HG03135 (cell line): Measurements from ENCODE around the gene ACTR2.
A peak's percentile ranks its signal among the peaks of the same experiment; 100 is the strongest.
"Not testable (repeated sequence)": the region's sequence is repeated elsewhere in the genome, so short reads cannot be mapped to it uniquely, and the experiment has no call there.

ENCODE experiments used
- ATAC-seq: cut with Tn5 transposase; IDR thresholded peaks from one replicate; pipeline ENCODE4 v1.9.1; 2021; ENCODE audit warnings: mild to moderate bottlenecking, moderate library complexity; ENCODE audit not compliant: unreplicated experiment

The ACTR2 gene

DNA sequence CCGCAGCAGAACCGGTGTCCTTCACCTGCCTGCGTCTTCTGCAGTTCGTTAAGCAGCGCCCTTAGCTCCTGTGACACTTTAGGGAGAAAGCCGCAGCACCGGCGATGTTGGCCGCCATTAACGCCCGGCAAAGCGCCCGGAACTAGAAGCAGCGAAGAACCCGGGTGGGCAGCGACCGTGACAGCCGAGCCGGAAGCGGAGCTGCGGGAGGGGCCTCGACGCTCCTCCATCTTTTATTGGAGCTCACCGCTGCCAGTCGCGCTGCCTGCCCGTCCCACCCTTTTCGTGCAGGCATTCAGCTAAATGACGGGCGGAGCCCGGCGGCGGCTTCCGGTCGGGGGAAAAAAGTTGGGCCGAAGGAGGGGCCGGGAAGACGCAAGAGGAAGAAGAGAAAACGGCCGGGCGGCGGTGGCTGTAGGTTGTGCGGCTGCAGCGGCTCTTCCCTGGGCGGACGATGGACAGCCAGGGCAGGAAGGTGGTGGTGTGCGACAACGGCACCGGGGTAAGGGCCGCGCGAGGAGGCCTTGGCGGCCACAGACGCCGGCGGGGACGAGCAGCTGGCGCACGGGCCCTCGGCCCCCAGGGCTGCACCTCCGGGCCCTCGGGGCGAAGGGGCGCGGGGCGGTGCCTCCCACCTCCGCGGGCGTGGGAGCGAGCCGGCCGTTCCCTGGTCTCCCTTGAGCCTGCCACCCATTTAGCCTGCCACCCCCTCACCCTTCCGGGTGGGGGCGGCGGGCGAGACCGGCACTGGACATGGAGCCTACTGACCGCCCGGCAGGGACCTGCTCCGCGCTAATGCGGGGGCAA lies at the start of gene ACTR2:
TSS of gene ACTR2 (plus strand) at position 376 of the 807 bp plus-strand sequence. CDS start at position 455, 79 bp downstream.
- ATAC-seq: peak; percentile 94

DNA sequence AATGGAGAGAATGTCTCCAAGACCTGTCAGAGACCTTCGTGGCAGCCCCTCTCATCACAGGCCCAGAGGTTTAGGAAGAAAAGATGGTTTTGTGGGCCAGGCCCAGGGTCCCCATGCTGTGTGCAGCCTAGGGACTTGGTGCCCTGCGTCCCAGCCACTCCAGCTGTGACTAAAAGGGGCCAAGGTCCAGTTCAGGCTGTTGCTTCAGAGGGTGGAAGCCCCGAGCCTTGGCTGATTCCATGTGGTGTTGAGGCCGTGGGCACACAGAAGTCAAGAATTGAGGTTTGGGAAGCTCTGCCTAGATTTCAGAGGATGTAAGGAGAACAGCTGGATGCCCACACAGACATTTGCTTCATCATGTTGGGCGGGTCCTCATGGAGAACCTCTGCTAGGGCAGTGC lies 45.1 kb upstream of the ACTR2 start:
- ATAC-seq: no peak

DNA sequence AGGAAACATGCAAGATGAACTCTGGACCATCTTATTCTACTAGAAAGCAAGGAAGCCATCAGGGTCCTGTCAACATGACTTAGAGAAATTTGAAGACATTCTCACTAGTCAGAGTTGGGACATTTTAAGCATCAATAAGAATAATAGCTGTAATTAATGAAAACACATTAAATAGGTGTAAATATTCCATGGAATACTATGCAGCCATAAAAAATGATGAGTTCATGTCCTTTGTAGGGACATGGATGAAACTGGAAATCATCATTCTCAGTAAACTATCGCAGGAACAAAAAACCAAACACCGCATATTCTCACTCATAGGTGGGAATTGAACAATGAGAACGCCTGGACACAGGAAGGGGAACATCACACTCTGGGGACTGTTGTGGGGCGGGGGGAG lies 44.2 kb upstream of the ACTR2 start:
- not testable (repeated sequence) for ATAC-seq

DNA sequence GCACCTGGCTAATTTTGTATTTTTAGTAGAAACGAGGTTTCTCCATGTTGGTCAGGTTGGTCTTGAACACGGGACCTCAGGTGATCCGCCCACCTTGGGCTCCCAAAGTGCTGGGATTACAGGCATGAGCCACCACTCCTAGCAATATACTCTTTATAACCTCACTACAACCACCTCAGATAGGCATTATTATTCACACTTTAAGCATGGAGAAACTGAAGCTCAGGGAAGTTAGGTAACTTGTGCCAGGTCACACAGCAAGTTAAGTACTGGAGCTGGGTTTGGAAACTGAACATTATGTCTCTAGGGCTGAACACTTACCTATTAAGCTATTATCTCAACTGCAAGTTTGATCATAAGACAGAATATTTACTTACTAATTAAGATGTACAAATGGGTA lies 42.6 kb upstream of the ACTR2 start:
- ATAC-seq: no peak

DNA sequence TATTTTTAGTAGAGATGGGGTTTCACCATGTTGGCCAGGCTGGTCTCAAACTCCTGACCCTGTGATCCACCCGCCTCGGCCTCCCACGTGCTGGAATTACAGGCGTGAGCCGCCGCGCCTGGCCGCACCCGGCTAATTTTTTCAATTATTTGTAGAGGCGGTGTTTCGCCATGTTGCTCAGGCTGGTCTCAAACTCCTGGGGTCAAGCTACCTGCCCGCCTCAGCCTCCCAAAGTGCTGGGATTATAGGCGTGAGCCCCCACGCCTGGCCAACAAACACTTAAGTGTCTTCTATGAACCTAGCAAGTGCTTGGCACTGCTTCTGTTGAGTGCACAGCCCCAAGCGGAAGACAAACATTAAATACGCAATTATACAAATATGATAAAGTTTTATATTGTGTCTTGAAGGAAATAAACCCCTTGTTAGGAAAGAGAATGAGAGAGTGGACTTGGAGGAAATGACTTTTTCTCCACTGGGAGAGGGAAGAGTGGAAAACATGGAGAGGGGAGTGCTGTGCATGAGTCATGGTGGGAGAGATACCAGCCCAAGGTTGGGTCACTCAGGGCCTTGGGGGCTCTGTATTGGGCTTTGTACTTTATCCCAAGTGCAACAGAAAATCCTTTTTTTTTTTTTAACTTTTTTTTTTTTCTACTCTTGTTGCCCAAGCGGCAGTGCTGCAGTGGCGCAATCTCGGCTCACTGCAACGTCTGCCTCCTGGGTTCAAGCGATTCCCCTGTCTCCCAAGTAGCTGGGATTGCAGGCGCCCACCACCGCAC lies 41.4 kb upstream of the ACTR2 start:
- ATAC-seq: no peak

DNA sequence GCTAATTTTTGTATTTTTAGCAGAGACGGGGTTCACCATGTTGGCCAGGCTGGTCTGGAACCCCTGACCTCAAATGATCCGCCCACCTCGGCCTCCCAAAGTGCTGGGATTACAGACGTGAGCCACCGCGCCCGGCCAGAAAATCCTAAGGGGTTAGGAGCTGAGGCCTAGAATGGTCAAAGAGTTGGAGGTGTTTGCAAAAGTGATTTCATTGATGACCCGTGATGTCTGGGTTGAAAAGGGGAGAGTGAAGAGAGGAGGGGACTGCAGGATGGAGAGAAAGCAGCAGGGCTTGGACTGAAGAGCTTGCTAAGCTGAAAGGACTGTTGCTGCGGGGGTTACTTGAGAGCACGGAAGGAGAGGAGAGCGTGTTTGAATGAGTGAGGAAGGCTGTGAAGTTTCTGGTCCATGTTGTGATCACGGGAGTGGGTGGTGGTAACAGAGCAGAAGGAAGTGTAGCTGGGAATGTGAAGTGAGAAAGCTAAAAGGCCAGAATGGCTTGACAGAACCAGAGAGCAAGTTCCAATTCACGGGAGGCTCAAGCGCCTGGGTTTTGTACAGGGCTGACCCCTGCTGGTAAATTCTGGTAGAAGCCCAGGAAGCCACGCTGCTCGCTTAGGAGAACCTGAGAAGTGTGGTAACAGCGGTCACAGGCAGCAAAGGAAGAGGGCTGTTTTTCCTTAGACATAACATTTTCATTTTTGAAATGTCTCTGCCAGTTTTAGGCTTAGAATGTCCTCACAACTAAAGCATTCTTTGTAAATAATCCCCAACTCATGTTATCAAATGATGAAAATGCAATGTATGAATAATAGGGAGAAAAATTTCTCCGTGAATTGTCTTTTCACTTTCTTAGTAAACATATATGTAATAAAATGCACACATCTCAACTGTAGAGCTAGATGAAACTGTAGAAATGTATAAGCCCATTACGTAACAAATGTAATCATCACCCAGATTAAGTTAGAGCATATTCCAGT lies 40.5 kb upstream of the ACTR2 start:
- ATAC-seq: no peak

DNA sequence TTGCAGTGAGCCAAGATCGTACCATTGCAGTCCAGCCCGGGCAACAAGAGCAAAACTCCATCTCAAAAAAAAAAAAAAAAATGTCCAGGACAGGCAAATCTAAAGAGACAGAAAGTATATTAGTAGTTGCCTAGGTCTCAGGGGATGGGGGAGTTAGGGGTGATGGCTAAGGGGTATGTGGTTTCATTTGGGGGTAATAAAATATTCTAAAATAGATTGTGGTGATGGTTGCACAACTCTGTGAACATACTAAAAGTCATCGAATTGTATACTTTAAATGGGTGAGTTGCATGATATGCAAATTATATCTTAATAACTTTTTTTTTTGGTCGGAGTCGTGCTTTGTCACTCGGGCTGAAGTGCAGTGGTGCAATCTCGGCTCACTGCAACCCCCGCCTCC lies 34.2 kb upstream of the ACTR2 start:
- ATAC-seq: no peak

DNA sequence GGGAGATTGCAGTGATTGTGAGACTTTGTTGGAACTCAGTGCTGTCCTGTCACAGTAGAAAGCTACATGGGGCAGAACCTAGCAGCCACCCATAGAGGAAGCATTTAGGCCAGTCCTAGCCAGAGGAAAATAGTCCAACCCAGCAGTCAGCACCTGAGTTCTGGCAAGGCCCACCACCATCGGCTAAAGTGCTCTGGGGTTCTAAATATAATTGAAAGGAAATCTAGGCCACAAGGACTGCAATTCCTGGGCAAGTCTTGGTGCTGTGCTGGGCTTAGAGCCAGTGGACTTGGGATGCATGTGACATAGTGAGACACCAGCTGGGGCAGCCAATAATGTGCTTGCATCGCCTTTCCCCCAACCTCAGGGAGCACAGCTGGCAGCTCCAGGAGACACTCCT lies 28.9 kb upstream of the ACTR2 start:
- ATAC-seq: no peak

DNA sequence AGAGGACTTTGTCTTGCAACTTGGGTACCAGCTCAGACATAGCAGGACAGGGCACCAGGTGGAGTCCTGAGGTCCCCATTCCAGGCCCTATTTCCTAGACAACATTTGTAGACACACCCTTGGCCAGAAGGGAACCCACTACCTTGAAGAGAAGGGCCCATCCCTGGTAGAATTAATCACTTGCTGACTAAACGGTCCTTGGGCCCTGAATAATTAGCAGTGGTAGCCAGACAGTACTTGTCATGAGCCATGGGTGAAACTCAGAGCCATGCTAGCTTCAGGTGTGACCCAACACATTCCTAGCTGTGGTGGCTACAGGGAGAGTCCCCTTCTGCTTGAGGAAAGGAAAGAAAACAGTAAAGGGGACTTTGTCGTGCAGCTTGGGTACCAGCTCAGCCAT lies 28.5 kb upstream of the ACTR2 start:
- no peak for ATAC-seq

DNA sequence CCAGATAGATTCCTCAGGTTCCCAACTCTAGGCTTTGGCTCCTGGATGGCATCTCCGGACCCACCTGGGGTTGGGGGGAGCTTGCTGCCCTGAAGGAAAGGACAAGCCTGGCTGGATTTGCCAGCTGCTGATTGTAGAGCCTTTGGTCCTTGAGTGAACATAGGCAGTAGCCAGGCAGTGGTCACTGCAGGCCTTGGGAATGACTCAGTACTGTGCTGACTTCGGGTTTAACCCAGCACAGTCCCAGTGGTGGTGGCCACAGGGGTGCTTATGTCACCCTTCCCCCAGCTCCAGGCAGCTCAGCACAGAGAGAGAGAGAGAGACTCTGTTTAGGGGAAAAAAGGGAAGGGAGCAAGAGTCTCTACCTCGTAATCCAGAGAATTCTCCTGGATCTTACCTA lies 27.7 kb upstream of the ACTR2 start:
- no peak for ATAC-seq

DNA sequence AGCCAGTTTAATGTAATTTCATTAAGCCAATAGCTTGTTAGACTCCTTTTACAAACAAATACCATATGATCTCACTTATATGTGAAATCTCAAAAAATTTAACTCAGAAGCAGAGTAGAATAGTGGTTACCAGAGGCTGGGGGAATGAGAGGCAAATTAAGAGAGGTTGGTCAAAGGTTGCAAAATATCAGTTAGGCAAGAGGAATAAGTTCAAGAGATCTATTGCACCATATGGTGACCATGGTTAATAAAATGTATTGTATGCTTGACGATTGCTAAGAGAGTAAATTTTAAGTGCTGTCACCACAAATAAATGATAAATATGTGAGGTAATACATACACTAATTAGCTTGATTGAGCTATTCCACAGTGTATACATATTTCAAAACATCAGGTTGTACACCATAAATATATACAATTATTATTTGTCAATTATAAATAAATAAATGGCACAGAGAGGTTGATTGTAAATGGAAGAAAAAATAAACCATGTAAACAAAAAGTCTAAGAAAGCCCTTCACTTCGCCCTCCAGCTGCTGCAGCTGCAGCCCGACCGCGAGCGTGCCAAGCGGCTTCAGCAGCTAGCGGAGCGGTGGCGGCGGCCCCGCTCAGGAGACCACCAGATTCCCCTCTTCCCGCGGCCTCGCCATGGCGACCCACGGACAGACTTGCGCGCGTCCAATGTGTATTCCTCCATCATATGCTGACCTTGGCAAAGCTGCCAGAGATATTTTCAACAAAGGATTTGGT lies 23.0 kb upstream of the ACTR2 start:
- no peak for ATAC-seq

DNA sequence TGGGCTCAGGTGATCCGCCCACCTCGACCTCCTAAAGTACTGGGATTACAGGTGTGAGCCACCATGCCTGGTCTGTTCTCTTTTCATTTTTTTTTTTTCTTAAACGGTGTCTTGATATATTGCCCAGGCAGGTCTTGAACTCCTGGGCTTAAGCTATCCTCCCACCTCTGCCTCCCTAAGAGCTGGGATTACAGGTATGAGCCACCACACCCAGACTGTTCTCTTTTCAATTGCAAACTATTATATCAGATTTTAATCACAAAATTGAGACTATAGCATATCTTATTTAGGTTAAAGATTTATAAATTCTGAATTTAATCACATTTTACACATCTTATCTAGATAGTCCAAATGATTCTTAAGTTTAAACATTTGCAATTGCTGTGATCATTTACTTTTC lies 15.5 kb upstream of the ACTR2 start:
- no peak for ATAC-seq

DNA sequence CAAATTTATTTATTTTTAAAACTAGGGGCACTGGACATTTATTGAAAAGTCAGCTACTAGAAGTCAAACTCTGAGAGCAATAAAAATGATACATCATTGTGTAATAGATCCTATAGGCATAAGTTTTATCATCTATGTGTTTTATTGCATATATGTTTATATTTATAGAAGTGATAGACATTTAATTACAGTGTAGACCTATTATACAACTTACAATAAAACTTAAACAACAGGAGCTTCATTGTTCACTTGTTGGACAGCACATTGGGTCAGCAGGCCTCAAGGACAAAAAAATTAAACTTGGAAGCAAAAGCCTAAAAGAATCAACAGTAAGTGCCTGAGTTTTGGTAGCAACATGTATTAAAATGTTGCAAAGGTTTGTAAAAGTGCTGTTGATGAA lies 15.0 kb upstream of the ACTR2 start:
- no peak for ATAC-seq

DNA sequence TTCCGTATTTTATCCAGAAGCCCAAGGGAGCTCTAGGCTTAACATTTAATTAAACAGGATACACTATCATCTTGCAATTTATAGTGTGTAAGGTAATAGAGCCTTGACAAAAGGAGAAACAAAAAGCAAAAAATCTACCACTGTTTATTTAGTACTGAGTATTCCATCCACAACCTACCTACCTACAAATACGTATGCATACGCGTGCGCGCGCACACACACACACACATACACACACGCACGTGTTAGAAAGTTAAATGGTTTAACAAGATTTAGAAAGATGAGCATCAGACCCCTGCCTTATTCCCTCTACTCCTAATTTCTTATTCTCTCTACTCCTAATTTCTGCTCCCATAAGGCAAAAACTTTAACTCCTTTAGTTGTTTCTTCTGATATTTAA lies 14.6 kb upstream of the ACTR2 start:
- no peak for ATAC-seq

DNA sequence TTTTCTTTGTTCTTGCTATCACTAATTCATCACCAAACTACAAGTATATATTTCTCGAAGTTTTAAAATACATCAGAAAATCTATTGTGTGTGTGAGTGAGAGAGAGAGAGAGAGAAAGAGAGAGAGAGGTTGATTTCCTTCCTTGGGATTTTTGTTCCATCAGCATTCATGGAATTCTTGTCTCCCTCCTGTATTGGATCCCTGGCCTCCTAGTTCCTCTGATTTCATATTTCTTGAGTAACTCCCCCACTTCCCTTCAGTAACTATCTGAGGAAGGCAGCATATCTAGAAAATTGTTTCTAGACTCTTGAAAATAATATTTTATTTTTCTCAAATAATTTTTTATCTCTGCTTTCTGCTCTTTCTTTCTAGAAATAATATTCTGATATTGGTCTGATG lies 13.3 kb upstream of the ACTR2 start:
- no peak for ATAC-seq

DNA sequence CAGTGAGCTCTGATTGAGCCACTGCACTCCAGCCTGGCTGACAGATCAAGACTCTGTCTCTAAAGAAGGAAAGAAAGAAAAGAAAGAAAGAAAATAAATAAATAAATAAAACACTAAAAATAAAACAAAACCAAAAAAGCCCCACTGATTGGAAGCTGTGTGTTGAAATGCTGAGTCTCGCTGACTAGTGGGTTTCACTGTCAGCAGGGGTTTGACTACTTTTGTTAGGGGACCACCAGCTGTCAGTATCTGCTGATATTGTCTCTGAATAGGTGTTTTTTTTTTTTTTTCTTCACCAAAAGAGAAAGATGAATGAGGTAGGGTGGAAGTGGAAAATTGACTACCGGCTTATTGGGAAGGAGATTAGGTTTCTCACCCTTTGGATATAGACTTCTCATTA lies 12.8 kb upstream of the ACTR2 start:
- no peak for ATAC-seq

DNA sequence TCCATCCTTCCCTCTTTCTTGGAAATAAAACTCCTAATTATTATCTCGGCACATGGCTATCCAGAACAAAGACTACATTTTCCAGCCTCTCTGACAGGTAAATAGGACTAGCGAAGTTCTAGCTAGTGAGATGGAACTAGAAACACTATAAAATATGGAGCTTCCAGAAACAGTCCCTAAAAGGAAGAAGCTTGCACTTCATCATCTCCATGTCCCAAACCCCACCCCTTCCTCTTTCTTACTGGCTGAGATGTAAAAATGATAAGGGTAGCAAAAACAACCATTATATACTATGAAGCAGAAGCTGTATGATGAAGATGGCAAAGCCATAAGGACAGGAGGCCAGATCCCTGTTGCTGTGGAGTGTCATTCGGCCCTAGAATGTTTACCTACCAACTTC lies 11.7 kb upstream of the ACTR2 start:
- no peak for ATAC-seq

DNA sequence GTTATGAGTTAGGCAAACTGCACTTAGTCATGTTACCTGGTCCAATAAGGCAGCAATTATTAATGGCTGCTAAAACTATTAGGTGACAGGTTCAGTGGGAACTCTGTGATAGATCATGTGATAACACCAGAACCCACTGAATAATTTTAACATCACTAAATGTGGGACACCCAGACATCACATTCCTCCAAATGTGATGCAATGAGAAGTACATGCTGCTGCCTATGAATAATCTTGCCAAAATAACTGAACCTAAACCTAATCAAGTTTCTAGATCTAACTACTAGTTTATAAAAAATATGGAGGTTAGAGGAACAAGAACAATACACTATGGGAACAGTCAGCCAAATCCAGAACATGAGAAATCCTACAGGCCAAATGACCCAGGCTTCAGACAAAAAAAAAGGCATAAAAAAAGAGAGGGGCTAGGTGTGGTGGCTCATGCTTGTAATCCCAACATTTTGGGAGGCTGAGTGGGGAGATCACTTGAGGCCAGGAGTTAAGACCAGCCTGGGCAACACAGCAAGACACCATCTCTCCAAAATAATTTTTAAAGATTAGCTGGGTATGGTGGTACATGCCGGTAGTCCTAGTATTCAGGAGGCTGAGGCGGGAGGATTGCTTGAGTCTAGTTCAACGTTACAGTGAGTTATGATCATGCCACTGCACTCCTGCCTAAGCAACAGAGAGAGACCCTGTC lies 7.0 kb upstream of the ACTR2 start:
- ATAC-seq: no peak

DNA sequence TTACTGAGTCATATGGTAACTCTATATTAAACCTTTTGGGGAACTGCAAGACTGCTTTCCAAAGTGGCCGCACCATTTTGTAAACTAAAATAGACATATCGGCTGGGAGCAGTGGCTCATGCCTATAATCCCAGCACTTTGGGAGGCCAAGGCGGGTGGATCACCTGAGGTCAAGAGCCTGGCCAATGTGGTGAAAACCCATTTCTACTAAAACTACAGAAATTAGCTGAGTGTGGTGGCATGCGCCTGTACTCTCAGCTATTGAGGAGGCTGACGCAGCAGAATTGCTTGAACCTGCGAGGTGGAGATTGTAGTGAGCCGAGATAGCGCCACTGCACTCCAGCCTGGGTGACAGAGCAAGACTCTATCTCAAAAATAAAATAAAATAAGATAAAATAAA lies 6.4 kb upstream of the ACTR2 start:
- not testable (repeated sequence) for ATAC-seq

DNA sequence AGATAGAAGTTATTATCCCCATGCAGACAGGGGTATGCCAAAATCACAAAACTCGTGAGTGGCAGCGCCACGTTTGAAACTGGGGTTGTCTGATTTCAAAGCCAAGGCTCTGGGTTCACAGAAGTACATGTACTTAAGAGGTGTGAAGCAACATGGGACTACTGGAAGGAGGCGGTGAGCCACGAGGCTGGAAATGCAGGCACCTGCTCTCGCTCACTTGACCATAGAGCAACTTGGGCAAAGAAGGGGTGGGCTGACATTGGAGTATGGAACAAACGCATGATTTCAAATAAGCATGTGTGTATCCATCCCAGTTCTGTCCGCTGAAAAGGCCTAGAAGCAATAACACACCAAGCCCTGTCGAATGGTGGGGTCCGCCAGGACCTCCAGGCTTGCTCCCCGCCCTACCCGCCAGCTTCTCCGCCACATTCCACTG lies 593 bp upstream of the ACTR2 start:
- ATAC-seq: peak; percentile 22
